Inferior parietal cortex (tissue), 1 donor: ENCODE measurements around the gene TMEM252.

Experiments used
- DNase-seq: peaks from one replicate; pipeline ENCODE4 v3.0.0-alpha.2; 2016; ENCODE audit errors: extremely low spot score

TMEM252 gene

GRCh38 chr9:68500457-68501381 is 40.0 kb downstream of the TMEM252 start:
- DNase-seq, result no peak

- no peak for DNase-seq
These were observed 41.9 kb downstream of the TMEM252 start for GRCh38 chr9:68498816-68499215.

GRCh38 chr9:68497629-68498028 is 43.1 kb downstream of the TMEM252 start:
- DNase-seq, result no peak

- DNase-seq, result no peak
These were observed 44.3 kb downstream of the TMEM252 start for GRCh38 chr9:68496356-68496755.

GRCh38 chr9:68495247-68495646 is 45.4 kb downstream of the TMEM252 start:
- no peak for DNase-seq

GRCh38 chr9:68493958-68494577 is 46.6 kb downstream of the TMEM252 start:
- DNase-seq, result no peak

- no peak for DNase-seq
These were observed 47.1 kb downstream of the TMEM252 start for GRCh38 chr9:68493541-68493940.

GRCh38 chr9:68492806-68493205 is 47.9 kb downstream of the TMEM252 start:
- no peak for DNase-seq

- DNase-seq, result no peak
These were observed 51.0 kb downstream of the TMEM252 start for GRCh38 chr9:68489646-68490045.

- DNase-seq, result no peak
These were observed 52.6 kb downstream of the TMEM252 start for GRCh38 chr9:68488126-68488525.
